Muscle layer of duodenum (tissue), 2 donors: ENCODE measurements around the gene USP17L30.
"Not testable (repeated sequence)": the region's sequence is repeated elsewhere in the genome, so short reads cannot be mapped to it uniquely, and the experiment has no call there.

Source experiments
- H3K27ac ChIP-seq: one replicate; pipeline ENCODE4 v1.7.0; 2013; ENCODE audit warnings: mild to moderate bottlenecking, low read length
- H3K27me3 ChIP-seq: one replicate; pipeline ENCODE4 v1.7.0; 2013; ENCODE audit warnings: low read depth, mild to moderate bottlenecking, control low read depth, low read length
- H3K36me3 ChIP-seq, 2 donors: one replicate each; pipeline ENCODE4 v1.7.0; 2013; ENCODE audit warnings: low read length in 2 of 2, control low read depth in 1 of 2, mild to moderate bottlenecking in 1 of 2; ENCODE audit not compliant: insufficient read depth in 2 of 2, control insufficient read depth in 1 of 2
- H3K4me1 ChIP-seq, 2 donors: one replicate each; pipeline ENCODE4 v1.7.0; 2013; ENCODE audit warnings: low read length in 2 of 2, mild to moderate bottlenecking in 2 of 2, control low read depth in 1 of 2, moderate library complexity in 1 of 2; ENCODE audit not compliant: insufficient read depth in 2 of 2, control insufficient read depth in 1 of 2
- H3K4me3 ChIP-seq, 2 donors: one replicate each; pipeline ENCODE4 v1.7.0; 2013; ENCODE audit warnings: low read length in 2 of 2, low read depth in 1 of 2, mild to moderate bottlenecking in 1 of 2
- H3K9me3 ChIP-seq, 2 donors: one replicate each; pipeline ENCODE4 v1.7.0; 2013; ENCODE audit warnings: low read length in 2 of 2, control low read depth in 1 of 2, mild to moderate bottlenecking in 1 of 2; ENCODE audit not compliant: control insufficient read depth in 1 of 2
- donor health status: healthy.

USP17L30 gene, protein sequence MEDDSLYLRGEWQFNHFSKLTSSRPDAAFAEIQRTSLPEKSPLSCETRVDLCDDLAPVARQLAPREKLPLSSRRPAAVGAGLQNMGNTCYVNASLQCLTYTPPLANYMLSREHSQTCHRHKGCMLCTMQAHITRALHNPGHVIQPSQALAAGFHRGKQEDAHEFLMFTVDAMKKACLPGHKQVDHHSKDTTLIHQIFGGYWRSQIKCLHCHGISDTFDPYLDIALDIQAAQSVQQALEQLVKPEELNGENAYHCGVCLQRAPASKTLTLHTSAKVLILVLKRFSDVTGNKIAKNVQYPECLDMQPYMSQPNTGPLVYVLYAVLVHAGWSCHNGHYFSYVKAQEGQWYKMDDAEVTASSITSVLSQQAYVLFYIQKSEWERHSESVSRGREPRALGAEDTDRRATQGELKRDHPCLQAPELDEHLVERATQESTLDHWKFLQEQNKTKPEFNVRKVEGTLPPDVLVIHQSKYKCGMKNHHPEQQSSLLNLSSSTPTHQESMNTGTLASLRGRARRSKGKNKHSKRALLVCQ

DNA sequence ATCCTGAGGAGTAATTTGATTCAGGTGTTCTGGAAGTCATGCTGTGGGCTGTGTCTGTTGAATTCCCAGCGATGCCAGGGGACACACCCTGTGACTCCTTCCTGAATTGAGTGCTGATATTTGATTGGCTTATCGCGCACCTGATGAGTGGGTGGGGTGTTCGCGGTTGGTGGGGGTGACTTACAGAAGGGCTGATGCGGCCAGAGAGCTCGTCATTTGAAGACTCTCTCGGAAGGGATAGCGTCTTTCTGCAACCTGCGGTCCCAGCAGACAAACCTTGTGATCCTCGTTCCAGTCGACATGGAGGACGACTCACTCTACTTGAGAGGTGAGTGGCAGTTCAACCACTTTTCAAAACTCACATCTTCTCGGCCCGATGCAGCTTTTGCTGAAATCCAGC, at the start of gene USP17L30:
USP17L30 (plus strand) TSS at position 301 of the 400 bp plus-strand sequence; CDS start at position 301, 0 bp downstream.
- not testable (repeated sequence) for H3K27ac ChIP-seq, H3K4me3 ChIP-seq, H3K36me3 ChIP-seq, H3K27me3 ChIP-seq, H3K4me1 ChIP-seq, H3K9me3 ChIP-seq

DNA sequence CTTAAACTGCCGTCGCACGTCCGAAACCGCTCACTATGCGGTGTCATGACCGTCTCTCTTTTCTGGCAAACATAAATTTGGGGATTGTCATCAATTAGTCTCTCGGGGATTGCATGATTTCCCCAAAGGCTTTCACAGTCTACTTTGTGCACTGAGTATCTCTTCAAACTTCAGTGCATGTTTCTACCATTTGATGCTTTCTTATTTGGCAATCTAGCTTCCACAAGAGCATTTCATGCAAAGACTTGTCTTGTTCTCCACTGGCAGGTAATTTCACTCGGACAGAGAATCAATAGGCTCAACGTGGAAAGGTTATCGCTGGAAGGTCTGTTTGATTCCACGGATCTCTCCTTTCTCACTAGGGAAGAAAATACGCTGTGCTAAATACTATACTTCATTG, 38.7 kb upstream of the USP17L30 start:
- not testable (repeated sequence) for H3K36me3 ChIP-seq, H3K27me3 ChIP-seq, H3K27ac ChIP-seq, H3K4me3 ChIP-seq, H3K4me1 ChIP-seq, H3K9me3 ChIP-seq

DNA sequence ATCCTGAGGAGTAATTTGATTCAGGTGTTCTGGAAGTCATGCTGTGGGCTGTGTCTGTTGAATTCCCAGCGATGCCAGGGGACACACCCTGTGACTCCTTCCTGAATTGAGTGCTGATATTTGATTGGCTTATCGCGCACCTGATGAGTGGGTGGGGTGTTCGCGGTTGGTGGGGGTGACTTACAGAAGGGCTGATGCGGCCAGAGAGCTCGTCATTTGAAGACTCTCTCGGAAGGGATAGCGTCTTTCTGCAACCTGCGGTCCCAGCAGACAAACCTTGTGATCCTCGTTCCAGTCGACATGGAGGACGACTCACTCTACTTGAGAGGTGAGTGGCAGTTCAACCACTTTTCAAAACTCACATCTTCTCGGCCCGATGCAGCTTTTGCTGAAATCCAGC, 38.1 kb upstream of the USP17L30 start, which contains the start of gene USP17L24:
USP17L24 (plus strand) TSS at position 301 of the 400 bp plus-strand sequence; CDS start at position 301, 0 bp downstream.
- H3K4me3 ChIP-seq, H3K27ac ChIP-seq, H3K4me1 ChIP-seq, H3K9me3 ChIP-seq, H3K27me3 ChIP-seq, H3K36me3 ChIP-seq: not testable (repeated sequence)

DNA sequence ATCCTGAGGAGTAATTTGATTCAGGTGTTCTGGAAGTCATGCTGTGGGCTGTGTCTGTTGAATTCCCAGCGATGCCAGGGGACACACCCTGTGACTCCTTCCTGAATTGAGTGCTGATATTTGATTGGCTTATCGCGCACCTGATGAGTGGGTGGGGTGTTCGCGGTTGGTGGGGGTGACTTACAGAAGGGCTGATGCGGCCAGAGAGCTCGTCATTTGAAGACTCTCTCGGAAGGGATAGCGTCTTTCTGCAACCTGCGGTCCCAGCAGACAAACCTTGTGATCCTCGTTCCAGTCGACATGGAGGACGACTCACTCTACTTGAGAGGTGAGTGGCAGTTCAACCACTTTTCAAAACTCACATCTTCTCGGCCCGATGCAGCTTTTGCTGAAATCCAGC, 33.3 kb upstream of the USP17L30 start, which contains the start of gene USP17L25:
USP17L25 (plus strand) TSS at position 301 of the 400 bp plus-strand sequence; CDS start at position 301, 0 bp downstream.
- H3K9me3 ChIP-seq, H3K36me3 ChIP-seq, H3K4me1 ChIP-seq, H3K27ac ChIP-seq, H3K27me3 ChIP-seq, H3K4me3 ChIP-seq: not testable (repeated sequence)

DNA sequence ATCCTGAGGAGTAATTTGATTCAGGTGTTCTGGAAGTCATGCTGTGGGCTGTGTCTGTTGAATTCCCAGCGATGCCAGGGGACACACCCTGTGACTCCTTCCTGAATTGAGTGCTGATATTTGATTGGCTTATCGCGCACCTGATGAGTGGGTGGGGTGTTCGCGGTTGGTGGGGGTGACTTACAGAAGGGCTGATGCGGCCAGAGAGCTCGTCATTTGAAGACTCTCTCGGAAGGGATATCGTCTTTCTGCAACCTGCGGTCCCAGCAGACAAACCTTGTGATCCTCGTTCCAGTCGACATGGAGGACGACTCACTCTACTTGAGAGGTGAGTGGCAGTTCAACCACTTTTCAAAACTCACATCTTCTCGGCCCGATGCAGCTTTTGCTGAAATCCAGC, 28.6 kb upstream of the USP17L30 start, which contains the start of gene USP17L26:
USP17L26 (plus strand) TSS at position 301 of the 400 bp plus-strand sequence; CDS start at position 301, 0 bp downstream.
- not testable (repeated sequence) for H3K27ac ChIP-seq, H3K4me3 ChIP-seq, H3K9me3 ChIP-seq, H3K36me3 ChIP-seq, H3K27me3 ChIP-seq, H3K4me1 ChIP-seq

DNA sequence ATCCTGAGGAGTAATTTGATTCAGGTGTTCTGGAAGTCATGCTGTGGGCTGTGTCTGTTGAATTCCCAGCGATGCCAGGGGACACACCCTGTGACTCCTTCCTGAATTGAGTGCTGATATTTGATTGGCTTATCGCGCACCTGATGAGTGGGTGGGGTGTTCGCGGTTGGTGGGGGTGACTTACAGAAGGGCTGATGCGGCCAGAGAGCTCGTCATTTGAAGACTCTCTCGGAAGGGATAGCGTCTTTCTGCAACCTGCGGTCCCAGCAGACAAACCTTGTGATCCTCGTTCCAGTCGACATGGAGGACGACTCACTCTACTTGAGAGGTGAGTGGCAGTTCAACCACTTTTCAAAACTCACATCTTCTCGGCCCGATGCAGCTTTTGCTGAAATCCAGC, 23.8 kb upstream of the USP17L30 start, which contains the start of gene USP17L5:
USP17L5 (plus strand) TSS at position 301 of the 400 bp plus-strand sequence; CDS start at position 301, 0 bp downstream.
- H3K27ac ChIP-seq: not testable (repeated sequence)

DNA sequence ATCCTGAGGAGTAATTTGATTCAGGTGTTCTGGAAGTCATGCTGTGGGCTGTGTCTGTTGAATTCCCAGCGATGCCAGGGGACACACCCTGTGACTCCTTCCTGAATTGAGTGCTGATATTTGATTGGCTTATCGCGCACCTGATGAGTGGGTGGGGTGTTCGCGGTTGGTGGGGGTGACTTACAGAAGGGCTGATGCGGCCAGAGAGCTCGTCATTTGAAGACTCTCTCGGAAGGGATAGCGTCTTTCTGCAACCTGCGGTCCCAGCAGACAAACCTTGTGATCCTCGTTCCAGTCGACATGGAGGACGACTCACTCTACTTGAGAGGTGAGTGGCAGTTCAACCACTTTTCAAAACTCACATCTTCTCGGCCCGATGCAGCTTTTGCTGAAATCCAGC, 19.1 kb upstream of the USP17L30 start, which contains the start of gene USP17L27:
USP17L27 (plus strand) TSS at position 301 of the 400 bp plus-strand sequence; CDS start at position 301, 0 bp downstream.
- not testable (repeated sequence) for H3K36me3 ChIP-seq, H3K4me1 ChIP-seq, H3K27me3 ChIP-seq, H3K4me3 ChIP-seq, H3K9me3 ChIP-seq, H3K27ac ChIP-seq

More for the DNA sequence above, 23.8 kb upstream of the USP17L30 start, which contains the start of gene USP17L5:
- H3K9me3 ChIP-seq, H3K36me3 ChIP-seq, H3K4me3 ChIP-seq, H3K4me1 ChIP-seq, H3K27me3 ChIP-seq: not testable (repeated sequence)

DNA sequence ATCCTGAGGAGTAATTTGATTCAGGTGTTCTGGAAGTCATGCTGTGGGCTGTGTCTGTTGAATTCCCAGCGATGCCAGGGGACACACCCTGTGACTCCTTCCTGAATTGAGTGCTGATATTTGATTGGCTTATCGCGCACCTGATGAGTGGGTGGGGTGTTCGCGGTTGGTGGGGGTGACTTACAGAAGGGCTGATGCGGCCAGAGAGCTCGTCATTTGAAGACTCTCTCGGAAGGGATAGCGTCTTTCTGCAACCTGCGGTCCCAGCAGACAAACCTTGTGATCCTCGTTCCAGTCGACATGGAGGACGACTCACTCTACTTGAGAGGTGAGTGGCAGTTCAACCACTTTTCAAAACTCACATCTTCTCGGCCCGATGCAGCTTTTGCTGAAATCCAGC, 14.3 kb upstream of the USP17L30 start, which contains the start of gene USP17L28:
USP17L28 (plus strand) TSS at position 301 of the 400 bp plus-strand sequence; CDS start at position 301, 0 bp downstream.
- H3K4me3 ChIP-seq, H3K27me3 ChIP-seq, H3K4me1 ChIP-seq, H3K9me3 ChIP-seq, H3K36me3 ChIP-seq, H3K27ac ChIP-seq: not testable (repeated sequence)

DNA sequence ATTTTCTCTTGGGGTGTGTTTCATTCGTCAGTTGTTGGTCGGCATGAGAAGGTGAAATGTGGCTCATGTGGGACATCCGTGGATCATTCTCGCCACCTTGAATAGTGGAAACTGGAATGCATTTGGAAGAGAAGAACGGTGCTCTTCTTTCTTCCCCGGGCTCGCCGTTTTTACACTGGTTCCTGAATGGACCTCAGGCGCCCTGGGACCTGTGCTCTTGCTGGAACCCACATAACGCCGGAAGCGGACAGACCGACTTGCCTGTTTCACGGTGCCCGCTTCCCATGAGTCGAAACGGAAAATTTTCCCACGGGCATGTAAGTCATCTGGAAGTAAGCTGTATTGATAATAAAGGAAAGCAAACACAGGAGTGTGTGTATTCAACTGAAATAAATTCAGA, 12.1 kb upstream of the USP17L30 start:
- H3K36me3 ChIP-seq, H3K4me3 ChIP-seq, H3K27ac ChIP-seq, H3K9me3 ChIP-seq, H3K4me1 ChIP-seq, H3K27me3 ChIP-seq: not testable (repeated sequence)

DNA sequence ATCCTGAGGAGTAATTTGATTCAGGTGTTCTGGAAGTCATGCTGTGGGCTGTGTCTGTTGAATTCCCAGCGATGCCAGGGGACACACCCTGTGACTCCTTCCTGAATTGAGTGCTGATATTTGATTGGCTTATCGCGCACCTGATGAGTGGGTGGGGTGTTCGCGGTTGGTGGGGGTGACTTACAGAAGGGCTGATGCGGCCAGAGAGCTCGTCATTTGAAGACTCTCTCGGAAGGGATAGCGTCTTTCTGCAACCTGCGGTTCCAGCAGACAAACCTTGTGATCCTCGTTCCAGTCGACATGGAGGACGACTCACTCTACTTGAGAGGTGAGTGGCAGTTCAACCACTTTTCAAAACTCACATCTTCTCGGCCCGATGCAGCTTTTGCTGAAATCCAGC, 9.6 kb upstream of the USP17L30 start, which contains the start of gene USP17L29:
USP17L29 (plus strand) TSS at position 301 of the 400 bp plus-strand sequence; CDS start at position 301, 0 bp downstream.
- not testable (repeated sequence) for H3K4me1 ChIP-seq, H3K27me3 ChIP-seq, H3K9me3 ChIP-seq

DNA sequence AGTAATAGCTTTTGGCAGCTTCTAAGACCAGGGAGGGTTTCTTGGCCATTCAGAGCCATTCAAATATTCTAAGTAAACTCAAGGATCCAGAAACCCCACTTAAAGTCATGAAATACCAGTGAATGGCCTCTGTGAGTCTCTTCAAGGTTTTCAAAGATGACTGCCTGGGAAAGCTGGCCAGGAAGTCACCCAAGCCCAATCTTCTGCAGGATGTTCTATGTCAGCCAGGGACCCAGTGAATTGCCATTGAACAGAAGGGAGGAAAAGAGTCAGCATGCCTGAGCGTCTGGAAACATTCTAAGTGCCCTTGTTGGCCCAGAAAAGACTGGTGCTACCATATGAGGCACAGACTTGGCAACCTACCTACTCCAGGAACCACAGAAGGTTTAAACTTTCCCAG, 17.0 kb downstream of the USP17L30 start:
- H3K4me3 ChIP-seq, H3K4me1 ChIP-seq, H3K9me3 ChIP-seq, H3K27ac ChIP-seq, H3K36me3 ChIP-seq, H3K27me3 ChIP-seq: not testable (repeated sequence)

More for the DNA sequence above, 9.6 kb upstream of the USP17L30 start, which contains the start of gene USP17L29:
- H3K27ac ChIP-seq, H3K4me3 ChIP-seq, H3K36me3 ChIP-seq: not testable (repeated sequence)
